SK-N-SH treated with all-trans-retinoic acid at 6 μM for 48 hours (cell line): ENCODE data around the gene CEP78.

Experiments
- ATAC-seq: fragments of 200-7000 bp; cut with Tn5 transposase; 3 replicates; pipeline ENCODE4 v1.9.1; 2020; ENCODE audit warnings: mild to moderate bottlenecking, moderate library complexity
- ARNTL ChIP-seq: fragments of 450-650 bp; formaldehyde crosslinking; IDR thresholded peaks from 2 replicates; pipeline ENCODE4 v1.5.0; 2020; ENCODE audit warnings: low read depth, mild to moderate bottlenecking, moderate library complexity, borderline replicate concordance
- CREB5 ChIP-seq: fragments of 250-450 bp; sonication (Bioruptor Pico); IDR thresholded peaks from 2 replicates; pipeline ENCODE4 v1.5.1; 2020; ENCODE audit warnings: low read depth, mild to moderate bottlenecking, moderate library complexity
- CSDC2 ChIP-seq: fragments of 250-450 bp; sonication (Bioruptor Pico); IDR thresholded peaks from 2 replicates; pipeline ENCODE4 v1.5.0; 2020; ENCODE audit warnings: mild to moderate bottlenecking, moderate library complexity
- ESRRG ChIP-seq: fragments of 250-450 bp; sonication (Bioruptor Pico); IDR thresholded peaks from 2 replicates; pipeline ENCODE4 v1.6.1; 2021; ENCODE audit warnings: mild to moderate bottlenecking
- ISL1 ChIP-seq: fragments of 250-450 bp; sonication (Bioruptor Pico); IDR thresholded peaks from 2 replicates; pipeline ENCODE4 v2.1.2; 2022; ENCODE audit warnings: mild to moderate bottlenecking, moderate library complexity
- OSR1 ChIP-seq: fragments of 250-450 bp; sonication (Bioruptor Pico); IDR thresholded peaks from 2 replicates; pipeline ENCODE4 v1.8.0; 2022; ENCODE audit warnings: moderate library complexity, mild to moderate bottlenecking, inconsistent platforms
- PATZ1 ChIP-seq: fragments of 250-450 bp; sonication (Bioruptor Pico); IDR thresholded peaks from 2 replicates; pipeline ENCODE4 v1.8.0; 2020; ENCODE audit warnings: mild to moderate bottlenecking, moderate library complexity, borderline replicate concordance
- PPARA ChIP-seq: fragments of 250-450 bp; sonication (Bioruptor Pico); IDR thresholded peaks from 2 replicates; pipeline ENCODE4 v1.5.0; 2020; ENCODE audit warnings: mild to moderate bottlenecking, borderline replicate concordance
- RARB ChIP-seq: fragments of 250-450 bp; sonication (Bioruptor Pico); IDR thresholded peaks from 2 replicates; pipeline ENCODE4 v1.8.0; 2021; ENCODE audit warnings: mild to moderate bottlenecking, moderate library complexity
- TCF4 ChIP-seq: fragments of 250-450 bp; sonication (Bioruptor Pico); IDR thresholded peaks from 2 replicates; pipeline ENCODE4 v1.8.0; 2021; ENCODE audit warnings: mild to moderate bottlenecking, moderate library complexity, borderline replicate concordance
- TOX ChIP-seq: fragments of 250-450 bp; sonication (Bioruptor Pico); IDR thresholded peaks from 2 replicates; pipeline ENCODE4 v1.8.0; 2021; ENCODE audit warnings: mild to moderate bottlenecking, moderate library complexity, borderline replicate concordance
- ZC3H10 ChIP-seq: fragments of 250-450 bp; sonication (Bioruptor Pico); IDR thresholded peaks from 2 replicates; pipeline ENCODE4 v1.5.1; 2021; ENCODE audit warnings: mild to moderate bottlenecking, moderate library complexity
- ZFP3 ChIP-seq: fragments of 250-450 bp; sonication (Bioruptor Pico); IDR thresholded peaks from 2 replicates; pipeline ENCODE4 v1.5.0; 2020; ENCODE audit warnings: mild to moderate bottlenecking, moderate library complexity
- ZFP30 ChIP-seq: fragments of 450-650 bp; formaldehyde crosslinking; IDR thresholded peaks from 2 replicates; pipeline ENCODE4 v1.5.0; 2022; ENCODE audit warnings: mild to moderate bottlenecking, moderate library complexity
- ZNF565 ChIP-seq: fragments of 450-650 bp; formaldehyde crosslinking; conservative IDR thresholded peaks from 2 replicates; pipeline ENCODE4 v1.5.0; 2020; ENCODE audit warnings: low read depth, mild to moderate bottlenecking, moderate library complexity
- ZNF70 ChIP-seq: fragments of 450-650 bp; formaldehyde crosslinking; IDR thresholded peaks from 2 replicates; pipeline ENCODE4 v1.5.0; 2020; ENCODE audit warnings: mild to moderate bottlenecking, moderate library complexity
- ZNF8 ChIP-seq: fragments of 450-650 bp; formaldehyde crosslinking; IDR thresholded peaks from 2 replicates; pipeline ENCODE4 v1.5.0; 2020; ENCODE audit warnings: mild to moderate bottlenecking, moderate library complexity
- TF ChIP-seq, protein P1 (sequence below): fragments of 250-450 bp; sonication (Bioruptor Pico); IDR thresholded peaks from 2 replicates; pipeline ENCODE4 v1.5.0; 2020; ENCODE audit warnings: mild to moderate bottlenecking, moderate library complexity
- TF ChIP-seq, protein P2 (sequence below): fragments of 250-450 bp; sonication (Bioruptor Pico); IDR thresholded peaks from 2 replicates; pipeline ENCODE4 v1.8.0; 2021; ENCODE audit warnings: low read depth, mild to moderate bottlenecking, moderate library complexity, borderline replicate concordance

The CEP78 gene

DNA sequence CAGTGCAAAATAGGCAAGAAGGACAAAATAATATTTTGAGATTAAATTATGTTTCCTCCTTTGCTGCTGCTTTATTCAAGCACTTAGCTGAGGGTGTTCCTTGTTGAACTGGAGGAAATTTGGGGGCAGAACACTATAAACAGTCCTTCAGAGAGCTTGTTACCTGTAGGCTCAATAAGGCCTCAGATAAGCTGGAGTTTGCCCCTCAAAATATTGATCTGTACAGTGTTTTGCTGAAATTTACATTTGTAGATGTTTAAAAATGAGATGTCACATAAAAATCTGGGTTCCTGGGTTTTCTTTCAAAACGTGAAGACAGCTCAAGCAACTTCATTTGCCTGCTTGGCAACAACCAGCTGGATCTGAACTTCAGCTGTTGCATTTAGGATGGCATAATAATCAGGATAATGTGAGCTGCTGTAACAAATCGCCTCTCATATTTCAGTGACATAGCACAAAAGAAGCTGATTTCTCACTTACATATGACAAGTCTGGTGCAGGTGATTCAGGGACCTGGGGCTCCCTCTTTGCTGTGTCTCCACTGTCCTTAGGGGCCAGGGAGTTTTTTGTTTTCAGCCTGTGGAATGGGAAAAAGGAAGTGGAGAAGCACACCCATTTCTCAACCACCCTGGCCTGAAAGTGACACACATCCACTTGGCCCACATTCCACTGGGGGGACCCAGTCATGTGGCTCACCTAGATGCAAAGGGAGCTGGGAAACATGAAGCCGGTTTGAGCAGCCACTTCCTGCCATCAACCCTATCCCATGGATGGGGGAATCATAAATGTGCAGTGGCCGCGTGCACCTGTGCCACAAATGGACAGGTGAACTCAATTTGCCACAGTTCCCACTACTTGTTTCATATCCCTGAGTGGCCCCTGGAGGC lies 58.7 kb downstream of the CEP78 start:
- ATAC-seq, result no peak

GRCh38 chr9:78295177-78295575 lies 59.3 kb downstream of the CEP78 start:
- ATAC-seq, result no peak
- TF ChIP-seq CREB5 (CRISPR knock-in tag) (no peak), TOX (CRISPR knock-in tag) (no peak), ZFP3 (CRISPR knock-in tag) (no peak), ZNF565 (CRISPR knock-in tag) (no peak), ZNF70 (CRISPR knock-in tag) (no peak)
- TF ChIP-seq, protein P1, sequence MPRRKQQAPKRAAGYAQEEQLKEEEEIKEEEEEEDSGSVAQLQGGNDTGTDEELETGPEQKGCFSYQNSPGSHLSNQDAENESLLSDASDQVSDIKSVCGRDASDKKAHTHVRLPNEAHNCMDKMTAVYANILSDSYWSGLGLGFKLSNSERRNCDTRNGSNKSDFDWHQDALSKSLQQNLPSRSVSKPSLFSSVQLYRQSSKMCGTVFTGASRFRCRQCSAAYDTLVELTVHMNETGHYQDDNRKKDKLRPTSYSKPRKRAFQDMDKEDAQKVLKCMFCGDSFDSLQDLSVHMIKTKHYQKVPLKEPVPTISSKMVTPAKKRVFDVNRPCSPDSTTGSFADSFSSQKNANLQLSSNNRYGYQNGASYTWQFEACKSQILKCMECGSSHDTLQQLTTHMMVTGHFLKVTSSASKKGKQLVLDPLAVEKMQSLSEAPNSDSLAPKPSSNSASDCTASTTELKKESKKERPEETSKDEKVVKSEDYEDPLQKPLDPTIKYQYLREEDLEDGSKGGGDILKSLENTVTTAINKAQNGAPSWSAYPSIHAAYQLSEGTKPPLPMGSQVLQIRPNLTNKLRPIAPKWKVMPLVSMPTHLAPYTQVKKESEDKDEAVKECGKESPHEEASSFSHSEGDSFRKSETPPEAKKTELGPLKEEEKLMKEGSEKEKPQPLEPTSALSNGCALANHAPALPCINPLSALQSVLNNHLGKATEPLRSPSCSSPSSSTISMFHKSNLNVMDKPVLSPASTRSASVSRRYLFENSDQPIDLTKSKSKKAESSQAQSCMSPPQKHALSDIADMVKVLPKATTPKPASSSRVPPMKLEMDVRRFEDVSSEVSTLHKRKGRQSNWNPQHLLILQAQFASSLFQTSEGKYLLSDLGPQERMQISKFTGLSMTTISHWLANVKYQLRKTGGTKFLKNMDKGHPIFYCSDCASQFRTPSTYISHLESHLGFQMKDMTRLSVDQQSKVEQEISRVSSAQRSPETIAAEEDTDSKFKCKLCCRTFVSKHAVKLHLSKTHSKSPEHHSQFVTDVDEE (CRISPR knock-in tag), result no peak

More for the DNA sequence above, 58.7 kb downstream of the CEP78 start:
- TF ChIP-seq ISL1 (CRISPR knock-in tag) (no peak), ARNTL (CRISPR knock-in tag) (no peak), TCF4 (CRISPR knock-in tag) (no peak), ZNF70 (CRISPR knock-in tag) (no peak), ZC3H10 (CRISPR knock-in tag) (no peak), OSR1 (CRISPR knock-in tag) (no peak), ZNF565 (CRISPR knock-in tag) (no peak), RARB (no peak), CREB5 (CRISPR knock-in tag) (no peak), TOX (CRISPR knock-in tag) (no peak)
- TF ChIP-seq, protein P2, sequence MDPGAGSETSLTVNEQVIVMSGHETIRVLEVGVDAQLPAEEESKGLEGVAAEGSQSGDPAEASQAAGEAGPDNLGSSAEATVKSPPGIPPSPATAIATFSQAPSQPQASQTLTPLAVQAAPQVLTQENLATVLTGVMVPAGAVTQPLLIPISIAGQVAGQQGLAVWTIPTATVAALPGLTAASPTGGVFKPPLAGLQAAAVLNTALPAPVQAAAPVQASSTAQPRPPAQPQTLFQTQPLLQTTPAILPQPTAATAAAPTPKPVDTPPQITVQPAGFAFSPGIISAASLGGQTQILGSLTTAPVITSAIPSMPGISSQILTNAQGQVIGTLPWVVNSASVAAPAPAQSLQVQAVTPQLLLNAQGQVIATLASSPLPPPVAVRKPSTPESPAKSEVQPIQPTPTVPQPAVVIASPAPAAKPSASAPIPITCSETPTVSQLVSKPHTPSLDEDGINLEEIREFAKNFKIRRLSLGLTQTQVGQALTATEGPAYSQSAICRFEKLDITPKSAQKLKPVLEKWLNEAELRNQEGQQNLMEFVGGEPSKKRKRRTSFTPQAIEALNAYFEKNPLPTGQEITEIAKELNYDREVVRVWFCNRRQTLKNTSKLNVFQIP (CRISPR knock-in tag), result no peak

DNA sequence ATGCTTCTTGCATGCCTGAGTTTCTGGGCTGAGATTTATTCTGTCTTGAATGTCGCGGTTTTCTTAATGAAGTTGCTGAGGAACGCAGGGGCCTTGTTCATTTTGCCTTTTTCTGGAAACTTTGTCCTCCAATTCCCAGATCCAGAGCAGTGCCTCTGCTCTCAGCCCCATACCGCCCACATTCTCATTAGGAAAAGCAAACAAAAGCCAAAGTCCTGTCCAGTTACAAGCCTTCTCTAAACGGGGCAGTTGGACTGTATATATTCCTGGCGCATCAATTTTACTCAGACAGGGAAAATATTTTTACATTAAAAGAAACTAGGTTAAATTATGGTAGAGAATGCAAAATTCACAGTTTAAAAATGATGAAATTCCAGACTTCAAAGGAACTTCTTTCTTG lies 59.9 kb downstream of the CEP78 start:
- ATAC-seq, result no peak
- TF ChIP-seq ZFP3 (CRISPR knock-in tag) (no peak), TOX (CRISPR knock-in tag) (no peak), ZNF565 (CRISPR knock-in tag) (no peak), ZNF8 (CRISPR knock-in tag) (no peak), RARB (no peak), ZFP30 (CRISPR knock-in tag) (no peak), ZNF70 (CRISPR knock-in tag) (no peak), ARNTL (CRISPR knock-in tag) (no peak), CSDC2 (CRISPR knock-in tag) (no peak), ESRRG (CRISPR knock-in tag) (no peak), ZC3H10 (CRISPR knock-in tag) (no peak), PATZ1 (CRISPR knock-in tag) (no peak), ISL1 (CRISPR knock-in tag) (no peak), CREB5 (CRISPR knock-in tag) (no peak), PPARA (CRISPR knock-in tag) (no peak), OSR1 (CRISPR knock-in tag) (no peak)
- TF ChIP-seq, protein P2 (CRISPR knock-in tag), result no peak
- TF ChIP-seq, protein P1 (CRISPR knock-in tag), result no peak
